Measurements from ENCODE around the gene PYGB. TPM values are rescaled to one million over a fixed set of nuclear protein-coding genes. Genes with fewer than 3 reads are reported as not detected.

PYGB gene
- total and polyA plus RNA-seq, 2 donors (not counting 1 experiment from before 2014, with no cell fraction given), result 22.5 to 30.6 TPM

GRCh38 chr20:25253606-25254275 lies 5.9 kb downstream of the PYGB start:
- Histone ChIP-seq H3K27ac (ENCODE audit: low read length in 2 of 2) (no peak overlapping the region), H4K20me1 (ENCODE audit: control insufficient read depth, insufficient read depth, low read length, poor library complexity, severe bottlenecking) (peaks cover 11% of the 10 kb centered on the region), H3K4me3 (ENCODE audit: control extremely low read depth in 1 of 5, extremely low read depth in 1 of 5, insufficient read depth in 1 of 5, low read depth in 2 of 5, low read length in 4 of 5) (no peak overlapping the region), H3K9ac (ENCODE audit: low read length) (no peak overlapping the region), H3K79me2 (ENCODE audit: control insufficient read depth, insufficient read depth, low read length) (peaks cover 39% of the 10 kb centered on the region), H3K4me2 (replicated peaks; ENCODE audit: low read depth, low read length, poor library complexity, severe bottlenecking) (no peak overlapping the region), H3K36me3 (replicated peaks in 1 of 2; ENCODE audit: control extremely low read depth in 1 of 2, control insufficient read depth in 1 of 2, extremely low read depth in 1 of 2, insufficient read depth in 2 of 2, low read length in 1 of 2) (peaks cover 3 to 9% of the 10 kb centered on the region in 2 experiments), H3K4me1 (ENCODE audit: control insufficient read depth in 2 of 2, insufficient read depth in 2 of 2, low read length in 2 of 2) (peaks cover 5% of the 10 kb centered on the region in 2 donors), H2AFZ (ENCODE audit: insufficient read depth, low read depth, low read length, poor library complexity, severe bottlenecking) (no peak overlapping the region), H3K27me3 (replicated peaks in 1 of 4; ENCODE audit: control extremely low read depth in 1 of 4, control insufficient read depth in 3 of 4, insufficient read depth in 4 of 4, low read length in 3 of 4) (no peaks in the 10 kb centered on the region), H3K9me3 (ENCODE audit: control extremely low read depth in 1 of 3, control insufficient read depth in 2 of 3, insufficient read depth in 1 of 3, low read length in 2 of 3) (no peaks in the 10 kb centered on the region)
- TF ChIP-seq EZH2 (IDR thresholded peaks at IDR 0.05; ENCODE audit: borderline replicate concordance, insufficient read depth, low read depth, low read length, poor library complexity, severe bottlenecking) (no peak), CTCF (IDR thresholded peaks at IDR 0.05) (no peak)
- no peak for DNase-seq
- POLR2A ChIA-PET, result no interaction called here
- ATAC-seq (ENCODE audit: low read depth), result no peak
- peaks cover 12% of the 10 kb centered on the region for H3K4me1 Mint-ChIP-seq
- H3K9me3 Mint-ChIP-seq (ENCODE audit: insufficient read depth), result no peaks in the 10 kb centered on the region
- CTCF ChIA-PET, result interaction anchor here (0.5 kb wide), 1 partner anchor 160 kb away, joined by 3 read pairs; no protein-coding TSS in a partner anchor
- H3K4me3 Mint-ChIP-seq, result no peak overlapping the region
- intact Hi-C loops (cut with micrococcal nuclease), result no loop called here
- 100% methylated on average over 3 of the region's 11 CpGs for WGBS (ENCODE audit: insufficient coverage)
- H3K27me3 Mint-ChIP-seq, result no peaks in the 10 kb centered on the region
- no peak overlapping the region for H3K27ac Mint-ChIP-seq

DNA sequence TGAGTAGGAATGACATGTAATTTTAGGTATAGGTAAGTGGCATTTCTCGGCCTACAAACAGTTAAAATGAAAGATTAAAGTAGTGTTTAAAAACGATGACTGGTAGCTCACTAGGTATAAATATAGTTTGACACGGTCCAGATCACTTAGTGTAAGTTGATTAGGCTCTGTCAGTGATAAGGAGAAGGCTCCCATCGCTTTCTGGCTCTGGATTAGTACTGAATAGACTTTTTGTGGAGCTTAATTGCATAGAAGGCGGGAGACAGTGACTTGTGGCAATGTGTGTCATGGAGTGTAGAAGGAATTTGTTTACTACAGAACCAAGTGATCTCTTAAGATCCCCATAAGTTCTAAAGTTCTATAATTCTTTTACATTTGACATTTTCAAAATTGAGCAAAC lies 6.7 kb downstream of the PYGB start:
- Histone ChIP-seq H3K27ac (ENCODE audit: low read length in 2 of 2) (no peak overlapping the region), H2AFZ (ENCODE audit: insufficient read depth, low read depth, low read length, poor library complexity, severe bottlenecking) (no peak overlapping the region), H3K4me1 (ENCODE audit: control insufficient read depth in 2 of 2, insufficient read depth in 2 of 2, low read length in 2 of 2) (no peaks in the 10 kb centered on the region), H3K4me3 (ENCODE audit: control extremely low read depth in 1 of 5, extremely low read depth in 1 of 5, insufficient read depth in 1 of 5, low read depth in 2 of 5, low read length in 4 of 5) (no peak overlapping the region), H3K79me2 (ENCODE audit: control insufficient read depth, insufficient read depth, low read length) (peaks cover 34% of the 10 kb centered on the region), H3K27me3 (replicated peaks in 1 of 4; ENCODE audit: control extremely low read depth in 1 of 4, control insufficient read depth in 3 of 4, insufficient read depth in 4 of 4, low read length in 3 of 4) (no peaks in the 10 kb centered on the region), H3K9ac (ENCODE audit: low read length) (no peak overlapping the region), H3K4me2 (replicated peaks; ENCODE audit: low read depth, low read length, poor library complexity, severe bottlenecking) (no peak overlapping the region), H4K20me1 (ENCODE audit: control insufficient read depth, insufficient read depth, low read length, poor library complexity, severe bottlenecking) (peaks cover 20% of the 10 kb centered on the region), H3K36me3 (replicated peaks in 1 of 2; ENCODE audit: control extremely low read depth in 1 of 2, control insufficient read depth in 1 of 2, extremely low read depth in 1 of 2, insufficient read depth in 2 of 2, low read length in 1 of 2) (peaks cover 3 to 13% of the 10 kb centered on the region in 2 experiments), H3K9me3 (ENCODE audit: control extremely low read depth in 1 of 3, control insufficient read depth in 2 of 3, insufficient read depth in 1 of 3, low read length in 2 of 3) (no peaks in the 10 kb centered on the region)
- ChIA-PET POLR2A (no interaction called here), CTCF (no interaction called here)
- H3K4me3 Mint-ChIP-seq, result no peak overlapping the region
- H3K27ac Mint-ChIP-seq, result no peak overlapping the region
- TF ChIP-seq EZH2 (IDR thresholded peaks at IDR 0.05; ENCODE audit: borderline replicate concordance, insufficient read depth, low read depth, low read length, poor library complexity, severe bottlenecking), result no peak
- no peak for TF ChIP-seq CTCF (IDR thresholded peaks at IDR 0.05)
- 83% methylated on average over 3 of the region's 5 CpGs for WGBS (ENCODE audit: insufficient coverage)
- intact Hi-C loops (cut with micrococcal nuclease), result no loop called here
- DNase-seq (no peak), ATAC-seq (ENCODE audit: low read depth) (no peak)
- H3K27me3 Mint-ChIP-seq, result no peaks in the 10 kb centered on the region
- no peaks in the 10 kb centered on the region for H3K9me3 Mint-ChIP-seq (ENCODE audit: insufficient read depth)
- H3K4me1 Mint-ChIP-seq, result peaks cover 4% of the 10 kb centered on the region

Measured in B cell (primary cell).